Activated CD4-positive, alpha-beta T cell treated with anti-CD3 and anti-CD28 coated beads for 4 hours (primary cell): ENCODE results near the gene APP.
"Not testable (repeated sequence)": the region's sequence is repeated elsewhere in the genome, so short reads cannot be mapped to it uniquely, and the experiment has no call there.

Source experiments
- DNase-seq, 2 donors: peaks; one replicate each; pipeline ENCODE4 v3.0.0-alpha.2; 2020

The APP gene

GRCh38 chr21:26096494-26097371, 73.8 kb downstream of the APP start:
- DNase-seq, result no peak

DNA sequence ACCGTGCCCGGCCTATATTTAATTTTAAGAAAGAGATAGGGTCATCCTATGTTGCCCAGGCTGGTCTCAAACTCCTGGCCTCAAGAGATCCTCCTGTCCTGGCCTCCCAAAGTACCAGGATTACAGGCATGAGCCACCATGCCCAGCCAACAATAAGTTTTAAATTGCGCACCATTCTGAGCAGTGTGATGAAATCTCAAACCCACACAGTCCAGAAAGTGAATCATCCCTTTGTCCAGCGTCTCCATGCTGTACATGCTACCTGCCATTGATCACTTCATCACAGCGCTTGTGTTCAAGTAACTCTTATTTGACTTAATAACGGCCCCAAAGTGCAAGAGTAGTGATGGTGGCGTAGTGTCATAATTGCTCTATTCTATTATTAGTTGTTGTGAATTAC, 75.4 kb downstream of the APP start:
- no peak for DNase-seq

DNA sequence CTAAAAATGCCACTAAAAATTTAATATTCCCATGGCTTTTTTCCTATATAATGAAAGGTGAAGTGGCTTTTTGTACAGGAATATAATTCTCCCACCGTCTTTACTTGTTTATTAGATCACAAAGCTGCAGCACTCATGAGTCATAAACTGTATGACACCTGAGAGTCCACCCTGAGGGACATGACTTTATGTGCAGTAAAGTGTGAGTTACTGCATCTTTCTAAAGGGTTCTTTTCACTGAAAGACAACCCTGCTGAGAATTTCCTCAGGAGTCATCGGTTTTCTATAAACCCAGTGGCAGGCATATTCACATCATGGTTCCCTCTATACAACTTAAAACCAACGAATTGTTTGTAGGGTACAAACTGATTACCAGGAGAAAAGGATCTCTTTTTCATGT, 77.4 kb downstream of the APP start:
- no peak for DNase-seq

GRCh38 chr21:26091480-26092018, 79.0 kb downstream of the APP start:
- no peak for DNase-seq

DNA sequence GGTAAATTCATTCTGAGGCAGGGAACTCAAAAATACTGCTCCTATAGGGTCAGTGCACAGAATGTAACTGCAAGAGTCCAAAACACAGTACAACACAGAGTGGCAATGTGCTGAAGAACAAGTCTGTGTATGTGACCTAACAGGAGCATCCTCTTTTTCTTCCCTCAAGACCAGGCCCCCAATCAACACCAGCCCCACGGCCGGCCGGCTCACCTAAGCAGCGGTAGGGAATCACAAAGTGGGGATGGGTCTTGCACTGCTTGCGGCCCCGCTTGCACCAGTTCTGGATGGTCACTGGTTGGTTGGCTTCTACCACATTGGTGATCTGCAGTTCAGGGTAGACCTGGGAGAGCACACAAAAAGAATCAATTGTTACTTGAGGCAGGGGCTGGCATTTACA, 80.8 kb downstream of the APP start:
- DNase-seq, result no peak

DNA sequence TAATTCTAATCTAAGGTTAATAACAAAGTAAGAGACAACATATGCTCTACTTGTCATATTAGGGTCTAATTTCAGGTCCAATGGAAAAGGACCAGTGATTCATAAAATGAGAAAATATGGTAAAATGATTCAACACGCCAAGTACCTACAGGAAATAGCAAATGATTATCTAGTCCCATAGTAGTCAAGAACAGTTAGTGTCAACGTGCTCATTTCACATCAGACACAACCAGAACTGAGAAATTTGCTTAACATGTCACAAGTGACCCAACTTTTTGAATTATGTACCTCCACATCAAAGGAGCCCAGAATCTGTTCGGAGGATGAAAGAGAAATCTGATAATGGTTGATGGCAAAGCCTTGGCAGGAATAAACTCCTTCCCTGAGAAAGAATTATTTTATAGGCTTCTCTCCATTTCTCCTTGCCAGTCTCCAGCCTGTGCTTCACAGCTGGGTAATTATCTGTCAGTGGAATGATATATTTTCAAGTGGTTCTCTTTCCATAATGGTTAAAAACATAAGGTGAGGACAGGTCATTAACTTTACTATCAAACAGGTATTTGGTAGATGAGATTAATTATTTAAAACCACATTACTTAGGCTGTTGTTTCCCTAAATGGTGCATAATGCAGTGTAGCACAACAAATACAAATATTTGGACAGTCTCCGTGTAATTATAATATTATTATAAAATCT, 83.2 kb downstream of the APP start:
- no peak for DNase-seq

- no peak for DNase-seq
These were observed 84.7 kb downstream of the APP start for GRCh38 chr21:26085882-26086281.

GRCh38 chr21:26085127-26085526, 85.4 kb downstream of the APP start:
- no peak for DNase-seq

DNA sequence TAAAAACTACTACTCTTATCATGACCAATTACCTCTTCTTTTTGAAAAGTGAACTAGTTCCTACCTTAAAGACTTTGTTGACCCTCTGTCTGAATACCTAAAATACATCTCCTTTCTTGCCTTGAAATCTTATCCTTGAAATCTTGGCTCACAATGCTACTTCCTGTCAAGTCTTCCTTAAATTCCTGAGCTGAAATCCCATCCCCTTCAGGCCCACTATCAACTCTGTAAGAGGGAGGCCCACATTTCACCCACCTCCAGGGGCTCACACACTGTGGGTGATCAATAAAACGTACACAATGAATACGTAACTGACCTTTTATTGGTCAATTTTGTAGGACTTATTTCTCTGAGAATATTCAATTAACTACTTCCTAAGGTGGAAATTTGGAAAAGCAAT, 88.0 kb downstream of the APP start:
- DNase-seq, result no peak

DNA sequence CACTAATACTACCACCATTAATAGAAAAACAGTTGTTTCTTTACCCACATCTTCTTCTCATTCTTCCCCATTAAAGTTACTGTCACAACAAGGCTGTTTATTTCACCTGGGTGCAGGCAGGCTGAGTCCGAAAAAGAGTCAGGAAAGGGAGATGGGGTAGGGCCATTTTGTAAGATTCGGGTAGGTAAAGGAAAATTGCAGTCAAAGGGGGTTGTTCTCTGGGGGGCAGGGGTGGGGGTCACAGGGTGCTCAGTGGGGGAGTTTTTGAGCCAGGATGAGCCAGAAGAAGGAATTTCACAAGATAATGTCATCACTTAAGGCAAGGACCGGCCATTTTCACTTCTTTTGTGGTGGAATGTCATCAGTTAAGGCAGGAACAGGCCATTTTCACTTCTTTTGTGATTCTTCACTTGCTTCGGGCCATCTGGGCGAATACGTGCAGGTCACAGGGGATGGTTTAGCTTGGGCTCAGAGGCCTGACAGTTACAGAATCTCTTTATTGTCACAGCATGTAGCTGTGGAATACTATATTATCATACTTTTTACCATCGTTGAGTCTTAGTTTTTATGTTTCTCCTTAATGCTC, 89.3 kb downstream of the APP start:
- DNase-seq, result not testable (repeated sequence)

GRCh38 chr21:26080211-26080610, 90.4 kb downstream of the APP start:
- no peak for DNase-seq

- no peak for DNase-seq
These were observed 91.2 kb downstream of the APP start for GRCh38 chr21:26079366-26079765.

DNA sequence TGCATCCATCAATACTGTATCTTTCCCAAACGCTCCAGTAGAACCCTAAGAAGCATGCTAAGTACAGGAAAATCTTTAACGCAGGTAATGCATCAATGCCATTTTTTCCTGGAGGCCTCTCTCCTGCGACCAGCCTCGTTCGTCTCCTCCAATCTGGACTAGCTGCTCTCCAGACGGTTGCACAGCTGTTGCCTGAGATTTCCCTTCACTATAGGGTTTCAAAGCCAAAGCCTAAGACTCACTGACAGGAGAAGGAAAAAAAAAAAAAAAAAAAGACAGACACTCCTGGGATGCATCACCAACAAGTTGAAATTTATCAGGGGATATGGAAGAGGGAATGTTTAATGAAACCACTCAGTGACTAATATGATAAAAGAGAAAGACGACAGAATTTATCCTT, 93.0 kb downstream of the APP start:
- no peak for DNase-seq

DNA sequence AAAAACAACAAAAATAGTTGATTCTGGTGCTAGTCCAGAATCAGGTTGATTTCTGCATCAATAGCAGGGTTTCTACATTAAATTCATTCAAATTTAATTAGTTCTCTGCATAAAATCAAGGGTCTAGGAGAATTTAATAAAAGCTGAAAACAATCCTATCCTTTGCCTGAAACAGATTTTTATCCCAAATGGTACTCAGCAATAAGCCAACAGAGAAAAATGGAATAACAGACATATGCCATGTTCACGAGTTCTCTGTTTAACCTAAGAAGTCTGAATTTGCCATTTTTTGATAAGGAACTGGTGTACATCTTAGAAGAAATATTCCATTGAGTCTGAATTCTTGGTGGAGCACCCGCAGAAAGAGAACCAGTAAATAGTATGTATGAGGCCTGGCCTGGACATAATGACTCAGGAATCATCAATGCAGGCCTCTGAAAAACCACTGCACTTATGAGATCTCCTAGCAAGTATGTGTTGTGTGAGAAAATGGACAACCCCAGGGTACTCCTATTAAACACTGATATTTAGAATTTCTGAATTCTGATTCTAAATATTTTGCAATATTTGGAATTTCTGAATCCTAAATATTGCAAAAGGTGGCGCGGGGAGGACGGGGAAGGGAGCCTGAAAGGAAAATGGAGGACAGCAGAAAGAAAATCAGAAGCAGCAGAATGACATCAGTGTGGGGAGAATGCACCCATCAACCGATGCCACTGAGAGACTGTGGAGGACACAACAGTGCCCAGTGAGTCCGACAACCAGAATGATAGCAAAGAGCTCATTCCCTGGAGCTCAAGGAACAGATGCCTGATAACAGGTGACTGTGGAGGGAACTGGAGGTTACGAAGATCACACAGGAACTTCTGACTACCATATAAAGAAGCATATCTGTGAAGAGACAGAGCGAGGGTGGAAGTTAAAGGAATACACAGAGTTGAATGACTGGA, 97.6 kb downstream of the APP start:
- no peak for DNase-seq

- peak in 1 of 2 donors; percentile 17 for DNase-seq
These were observed 99.6 kb downstream of the APP start for GRCh38 chr21:26070822-26071425.

DNA sequence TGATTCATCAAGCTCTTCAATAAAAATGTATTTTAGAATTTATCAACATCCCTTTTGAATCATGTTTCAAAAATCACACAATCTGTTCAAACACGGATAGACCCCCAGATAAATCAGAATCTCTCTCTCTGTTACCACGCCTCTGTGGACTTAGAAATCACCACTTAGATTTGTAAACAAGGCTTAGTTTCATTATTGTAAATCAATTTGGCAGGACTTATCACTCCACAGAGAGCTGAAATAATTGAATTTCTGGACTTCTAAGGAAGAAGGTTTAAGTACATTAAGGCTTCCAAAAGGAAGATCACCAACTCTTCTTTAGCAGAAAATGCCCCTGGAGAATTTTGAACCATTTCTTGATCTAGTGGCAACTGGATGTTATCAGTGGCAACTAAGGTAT, 100.4 kb downstream of the APP start:
- DNase-seq, result no peak

GRCh38 chr21:26068776-26069175, 101.8 kb downstream of the APP start:
- no peak for DNase-seq

GRCh38 chr21:26067836-26068594, 102.6 kb downstream of the APP start:
- DNase-seq, result no peak

- no peak for DNase-seq
These were observed 106.1 kb downstream of the APP start for GRCh38 chr21:26064506-26064905.

DNA sequence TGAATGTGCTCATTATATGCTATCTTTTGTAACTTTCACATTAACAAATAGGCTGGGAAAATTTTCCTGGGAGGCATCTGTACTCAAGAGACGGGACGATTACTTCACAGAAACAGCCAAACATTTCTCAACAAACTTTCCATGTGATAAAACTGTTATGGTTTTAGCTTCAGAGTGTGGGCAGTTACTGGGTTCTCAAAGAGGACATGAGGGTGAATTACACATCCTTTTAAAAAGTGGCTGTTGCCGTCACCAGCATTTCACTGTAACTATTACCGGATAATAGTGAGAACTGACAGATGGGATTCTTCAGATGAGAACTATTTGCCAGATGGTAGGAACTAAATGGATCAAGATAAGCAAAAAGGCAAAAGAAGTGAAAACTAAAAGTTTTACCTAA, 109.1 kb downstream of the APP start:
- DNase-seq, result no peak
